Stimulated activated CD8-positive, alpha-beta memory T cell treated with anti-CD3 and anti-CD28 coated beads, Interleukin-7, amount 100 ng/mL, for 24 hours (primary cell): ENCODE data around the gene SLC17A2.
"Not testable (repeated sequence)": the region's sequence is repeated elsewhere in the genome, so short reads cannot be mapped to it uniquely, and the experiment has no call there.

Experiments
- DNase-seq: peaks from one replicate; pipeline ENCODE4 v3.0.0-alpha.2; 2020; ENCODE audit warnings: low read depth

SLC17A2 gene

DNA sequence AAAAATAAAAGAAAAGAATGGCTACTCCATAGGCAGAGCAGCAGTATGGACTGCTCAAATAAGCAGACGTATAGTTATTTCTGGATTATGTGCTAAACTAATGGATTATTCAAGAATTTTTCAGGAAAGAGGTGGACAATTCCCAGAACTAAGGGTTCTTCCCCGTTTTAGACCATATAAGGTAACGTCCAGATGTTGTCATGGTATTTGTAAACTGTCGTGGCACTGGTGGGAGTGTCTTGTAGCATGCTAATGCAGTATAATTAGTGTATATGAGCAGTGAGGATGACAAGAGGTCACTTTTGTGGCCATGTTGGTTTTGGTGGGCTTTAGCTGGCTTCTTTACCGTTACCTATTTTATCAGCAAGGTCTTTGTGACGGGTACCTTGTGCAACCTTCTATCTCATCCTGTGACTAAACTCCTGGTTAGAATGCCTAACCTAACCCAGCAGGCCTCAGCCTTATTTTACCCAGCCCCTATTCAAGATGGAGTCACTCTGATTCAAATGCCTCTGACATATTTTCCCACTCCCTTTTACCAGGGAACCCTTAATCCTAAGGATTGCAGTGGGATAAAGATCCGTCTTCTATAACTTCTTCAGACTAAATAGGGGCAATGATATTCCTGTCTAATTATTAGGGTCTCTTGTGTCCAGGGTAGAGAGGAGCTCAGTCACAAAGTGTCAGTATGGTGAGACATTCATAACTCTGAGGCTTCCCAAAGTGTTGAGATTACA, 21.0 kb upstream of the SLC17A2 start:
- DNase-seq: no peak

DNA sequence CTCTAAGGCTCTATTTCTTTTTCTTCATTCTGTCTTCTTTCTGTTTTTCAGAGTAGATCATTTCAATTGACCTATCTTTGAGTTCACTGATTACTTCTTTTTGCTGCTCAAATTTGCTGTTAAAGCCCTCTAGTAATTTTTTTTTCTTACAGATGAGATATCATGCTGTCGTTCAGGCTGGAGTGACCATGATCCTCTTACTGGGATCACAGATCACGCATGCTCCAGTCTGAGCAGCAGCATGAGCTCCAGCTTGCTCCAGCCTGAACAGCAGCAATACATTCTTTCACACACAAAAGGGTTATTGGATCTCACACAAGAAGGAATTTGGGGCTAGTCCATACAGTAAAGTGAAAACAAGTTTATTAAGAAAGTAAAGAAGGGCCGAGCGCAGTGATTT, 19.8 kb upstream of the SLC17A2 start:
- no peak for DNase-seq

DNA sequence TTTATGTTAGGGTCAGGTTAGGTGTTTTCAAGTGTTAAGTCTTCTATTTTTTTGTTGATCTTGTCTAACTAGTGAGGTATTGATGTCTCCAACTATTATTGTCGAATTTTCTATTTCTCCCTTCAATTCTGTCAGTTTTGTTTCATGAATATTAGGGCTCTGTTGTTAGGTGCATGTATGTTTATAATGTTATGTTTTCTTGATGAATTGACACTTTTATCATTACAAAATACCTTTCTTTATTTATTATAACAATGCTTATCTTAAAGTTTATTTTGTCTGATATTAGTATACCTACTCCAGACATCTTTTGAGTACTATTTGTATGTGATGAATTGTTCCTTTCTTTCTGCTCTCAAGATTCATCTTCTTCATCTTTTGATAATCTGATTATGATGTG, 19.2 kb upstream of the SLC17A2 start:
- no peak for DNase-seq

DNA sequence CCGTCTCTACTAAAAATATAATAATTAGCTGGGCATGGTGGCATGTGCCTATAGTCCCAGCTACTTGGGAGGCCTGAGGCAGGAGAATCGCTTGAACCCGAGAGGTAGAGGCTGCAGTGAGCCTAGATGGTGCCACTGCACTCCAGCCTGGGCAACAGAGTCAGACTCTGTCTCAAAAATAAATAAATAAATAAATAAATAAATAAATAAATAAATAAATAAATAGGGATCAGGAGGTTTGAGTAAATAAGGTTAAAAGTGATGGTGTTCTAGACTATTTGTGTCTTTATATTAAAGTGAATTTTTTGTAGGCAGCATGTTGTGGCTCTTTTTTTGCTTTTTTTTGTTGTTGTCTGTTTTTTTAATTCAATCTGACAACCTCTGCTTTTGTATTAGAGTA, 17.0 kb upstream of the SLC17A2 start:
- not testable (repeated sequence) for DNase-seq

DNA sequence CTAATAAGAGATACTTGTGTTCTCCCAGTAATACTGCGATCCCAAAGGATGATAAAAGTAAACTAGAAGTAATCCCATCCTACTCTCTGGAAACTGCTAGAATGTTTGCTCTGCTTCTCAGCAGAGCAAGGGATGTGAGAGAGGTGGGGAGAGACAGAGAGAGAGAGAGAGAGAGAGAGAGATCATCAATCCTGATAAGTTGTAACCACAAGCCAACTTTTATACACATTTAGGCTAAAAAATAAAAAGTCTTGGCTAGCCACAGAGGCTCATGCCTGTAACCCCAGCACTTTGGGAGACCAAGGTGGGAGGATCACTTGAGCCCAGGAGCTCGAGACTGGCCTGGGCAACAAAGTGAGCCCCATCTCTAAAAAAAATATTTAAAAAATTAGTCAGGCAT, 16.1 kb upstream of the SLC17A2 start:
- DNase-seq: no peak

DNA sequence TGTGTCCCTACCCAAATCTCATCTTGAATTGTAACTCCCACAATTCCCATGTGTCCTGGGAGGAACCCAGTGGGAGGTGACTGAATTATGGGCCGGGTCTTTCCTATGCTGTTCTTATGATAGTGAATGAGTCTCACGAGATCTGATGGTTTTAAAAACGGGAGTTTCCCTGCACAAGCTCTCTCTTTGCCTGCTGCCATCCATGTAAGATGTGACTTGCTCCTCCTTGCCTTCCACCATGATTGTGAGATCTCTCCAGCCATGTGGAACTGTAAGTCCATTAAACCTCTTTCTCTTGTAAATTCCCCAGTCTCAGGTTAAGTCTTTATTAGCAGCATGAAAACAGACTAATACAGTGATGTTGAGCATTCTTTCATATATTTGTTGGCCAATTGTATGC, 15.2 kb upstream of the SLC17A2 start:
- DNase-seq: not testable (repeated sequence)

DNA sequence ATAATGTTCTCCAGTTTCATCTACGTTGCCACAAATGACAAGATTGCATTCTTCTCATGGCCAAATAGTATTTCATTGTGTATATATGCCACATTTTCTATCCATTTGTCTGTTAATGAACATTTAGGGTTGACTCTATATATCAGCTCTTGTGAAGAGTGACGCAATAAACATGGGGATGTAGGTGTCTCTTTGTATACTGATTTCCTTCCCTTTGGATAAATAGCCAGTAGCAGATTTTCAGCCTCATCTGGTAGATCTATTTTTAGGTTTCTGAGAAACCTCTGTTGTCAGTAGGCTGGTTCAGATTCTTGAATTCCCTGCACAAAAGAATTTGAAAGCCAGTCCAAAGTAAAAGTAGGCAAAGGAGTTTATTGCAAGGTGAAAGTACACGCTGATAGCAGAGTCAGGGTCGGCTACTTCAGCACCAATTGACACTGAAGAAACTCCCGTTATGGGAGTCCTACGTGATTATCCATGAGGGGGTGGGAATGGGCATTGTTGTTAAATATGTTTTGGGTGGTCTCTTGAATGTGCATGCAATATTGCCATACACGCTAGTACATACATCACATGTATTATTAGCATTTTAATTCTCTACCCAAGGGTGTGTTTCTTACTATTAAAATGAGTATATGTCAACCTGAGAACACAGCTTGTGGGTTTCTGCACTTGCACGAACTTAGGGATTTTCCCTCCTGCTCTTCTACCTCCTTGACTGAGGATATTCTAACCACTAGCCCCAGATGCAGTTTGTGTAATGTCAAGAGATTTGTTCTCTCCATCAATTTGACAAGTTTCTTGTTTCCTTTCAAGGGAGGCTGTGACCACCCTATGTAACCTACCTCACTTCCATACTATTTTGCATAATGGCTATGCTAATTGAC, 14.4 kb upstream of the SLC17A2 start:
- no peak for DNase-seq

DNA sequence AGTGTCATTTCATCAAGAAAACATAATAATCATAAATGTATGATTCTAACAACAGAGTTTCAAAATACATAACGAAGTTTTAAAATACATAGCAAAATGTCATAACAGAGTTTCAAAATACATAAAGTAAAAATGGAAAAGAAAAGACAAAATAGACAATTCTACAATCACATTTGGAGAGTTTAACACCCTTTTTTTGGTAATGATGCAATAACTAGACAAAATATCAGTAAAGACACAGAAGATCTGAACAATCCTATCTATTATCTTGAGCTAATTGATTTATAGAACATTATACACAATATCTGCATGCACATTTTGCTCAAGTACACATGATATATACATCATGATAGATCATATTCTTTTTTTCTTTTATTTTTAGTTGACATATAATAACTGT, 13.4 kb upstream of the SLC17A2 start:
- no peak for DNase-seq

DNA sequence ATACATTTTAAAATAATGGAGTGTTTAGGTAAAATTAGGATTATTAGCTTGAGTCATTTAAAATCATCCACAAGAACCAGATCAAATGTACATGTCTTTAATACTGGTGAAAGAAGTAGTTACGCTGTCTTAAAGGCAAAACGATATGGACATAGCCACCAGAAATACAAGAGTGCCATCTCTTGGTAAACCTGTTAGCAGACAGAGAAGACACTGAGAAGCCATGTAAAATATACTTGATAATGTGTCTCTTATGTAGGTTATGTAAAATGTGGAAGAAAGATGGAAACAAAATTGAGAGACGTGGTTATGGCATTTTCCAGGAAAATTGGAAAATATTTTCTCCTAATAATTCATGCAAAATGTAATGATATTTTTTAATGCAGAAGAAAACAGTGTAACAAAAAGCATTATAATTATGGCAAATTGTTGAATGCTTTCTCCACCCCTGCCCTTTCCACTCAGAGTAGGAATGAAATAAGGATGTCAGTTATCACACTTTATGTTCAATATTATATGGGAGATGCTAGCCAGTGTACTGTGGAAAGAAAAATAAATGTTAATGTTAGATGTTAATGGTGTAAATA, 12.2 kb upstream of the SLC17A2 start:
- no peak for DNase-seq

DNA sequence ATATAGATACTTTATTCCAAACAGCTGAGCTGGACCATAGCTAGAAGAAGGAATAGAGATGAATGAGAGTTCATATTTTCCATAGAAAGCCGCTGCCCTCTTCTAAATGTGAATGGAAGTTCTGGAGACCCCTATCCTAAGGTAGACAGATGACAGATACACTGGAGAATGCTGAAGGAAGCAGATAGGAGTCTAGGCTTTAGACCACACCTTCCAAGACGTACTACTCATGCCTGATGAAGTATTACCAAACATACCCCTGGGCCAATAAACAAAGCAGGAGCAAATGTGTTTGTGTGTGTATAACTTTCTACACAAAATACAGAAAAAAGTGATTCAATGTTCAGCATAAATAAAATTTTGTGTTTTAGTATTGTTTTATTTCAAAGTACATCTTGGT, 9.1 kb upstream of the SLC17A2 start:
- DNase-seq: no peak

DNA sequence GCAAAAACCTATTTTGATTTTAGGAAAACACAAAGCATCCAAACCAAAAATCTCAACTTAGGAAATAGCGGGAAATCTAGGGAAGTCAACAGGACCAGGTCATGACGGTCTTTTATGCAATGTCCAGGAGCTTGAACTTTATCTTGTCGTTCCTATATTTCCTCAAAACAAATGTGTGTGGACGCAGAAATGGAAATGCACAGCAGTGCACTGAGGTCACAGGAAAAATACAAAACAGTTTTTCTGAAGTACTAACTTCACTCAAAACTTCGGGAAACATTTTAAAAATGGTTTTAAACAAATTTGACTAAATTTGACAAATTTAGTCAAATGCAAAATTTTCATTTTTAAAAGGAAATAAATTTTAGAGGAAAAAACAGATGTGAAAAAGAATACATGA, 5.5 kb upstream of the SLC17A2 start:
- DNase-seq: no peak

DNA sequence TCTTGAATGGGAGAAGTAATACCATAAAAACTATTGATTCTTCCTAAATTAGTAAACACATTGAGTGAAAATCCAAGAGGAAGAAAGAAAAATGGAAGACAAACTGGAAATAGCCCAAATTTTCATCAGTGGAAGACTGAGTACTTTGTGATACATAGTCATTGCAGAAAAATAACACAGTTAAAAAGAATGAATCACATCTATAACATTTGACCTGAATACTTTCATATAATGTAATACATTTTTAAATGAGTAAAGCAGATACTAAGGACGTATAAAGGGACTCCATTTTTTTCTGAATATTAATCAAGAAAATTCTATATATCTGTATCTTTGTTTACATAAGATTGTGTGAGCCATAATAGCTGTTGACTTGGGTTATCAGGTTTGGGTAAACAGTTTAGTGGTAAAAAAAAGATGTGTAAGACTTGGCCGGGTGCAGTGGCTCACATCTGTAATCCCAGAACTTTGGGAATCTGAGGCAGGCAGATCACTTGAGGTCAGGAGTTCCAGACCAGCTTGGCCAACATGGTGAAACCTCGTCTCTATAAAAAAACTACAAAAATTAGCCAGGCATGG, 4.3 kb upstream of the SLC17A2 start:
- DNase-seq: no peak

DNA sequence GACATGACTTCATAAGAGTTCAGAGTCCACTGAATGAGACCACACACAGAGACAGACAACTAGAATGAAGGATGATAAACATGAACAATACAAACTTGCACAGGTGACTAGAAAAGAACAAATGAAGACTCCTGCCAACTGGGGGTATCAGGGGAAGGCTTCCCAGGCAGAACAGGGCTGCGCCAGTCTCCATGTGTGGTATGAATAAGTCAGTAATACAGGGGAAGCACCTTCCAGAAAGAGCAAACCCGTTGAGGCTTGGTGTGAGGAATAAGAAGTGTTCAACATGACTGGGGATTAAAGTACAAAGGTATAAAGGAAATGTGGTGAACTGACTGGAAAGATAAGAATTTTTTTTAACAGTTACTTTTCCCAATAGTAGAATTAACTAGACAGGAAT, 3.7 kb upstream of the SLC17A2 start:
- no peak for DNase-seq

DNA sequence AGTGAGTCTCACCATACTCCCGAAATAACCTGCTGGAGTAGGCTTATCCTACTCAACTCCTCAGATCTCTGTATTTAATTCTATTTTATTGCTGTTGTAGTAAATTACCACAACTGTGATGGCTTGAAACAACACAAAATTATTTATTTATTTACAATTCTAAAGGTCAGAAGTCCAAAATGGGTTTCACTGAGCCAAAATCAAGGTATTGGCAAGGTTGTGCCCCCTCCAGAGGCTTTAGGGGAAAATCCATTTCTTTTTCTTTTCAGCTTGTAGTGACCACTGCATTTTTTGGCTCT, 869 bp upstream of the SLC17A2 start:
- DNase-seq: no peak

DNA sequence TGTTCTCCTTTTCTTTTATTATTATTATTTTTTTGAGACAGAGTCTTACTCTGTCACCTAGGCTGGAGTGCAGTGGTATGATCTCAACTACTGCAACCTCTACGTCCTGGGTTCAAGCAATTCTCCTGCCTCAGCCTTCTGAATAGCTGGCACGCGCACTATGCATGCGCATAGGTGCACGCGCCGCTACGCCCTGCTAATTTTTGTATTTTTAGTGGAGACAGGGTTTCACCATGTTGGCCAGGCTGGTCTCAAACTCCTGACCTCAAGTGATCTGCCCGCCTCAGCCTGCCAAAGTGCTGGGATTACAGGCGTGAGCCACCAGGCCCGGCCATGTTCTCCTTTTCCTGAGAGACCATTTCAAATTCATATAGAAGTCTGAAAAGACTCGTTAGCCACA, 706 bp downstream of the SLC17A2 start:
- not testable (repeated sequence) for DNase-seq

DNA sequence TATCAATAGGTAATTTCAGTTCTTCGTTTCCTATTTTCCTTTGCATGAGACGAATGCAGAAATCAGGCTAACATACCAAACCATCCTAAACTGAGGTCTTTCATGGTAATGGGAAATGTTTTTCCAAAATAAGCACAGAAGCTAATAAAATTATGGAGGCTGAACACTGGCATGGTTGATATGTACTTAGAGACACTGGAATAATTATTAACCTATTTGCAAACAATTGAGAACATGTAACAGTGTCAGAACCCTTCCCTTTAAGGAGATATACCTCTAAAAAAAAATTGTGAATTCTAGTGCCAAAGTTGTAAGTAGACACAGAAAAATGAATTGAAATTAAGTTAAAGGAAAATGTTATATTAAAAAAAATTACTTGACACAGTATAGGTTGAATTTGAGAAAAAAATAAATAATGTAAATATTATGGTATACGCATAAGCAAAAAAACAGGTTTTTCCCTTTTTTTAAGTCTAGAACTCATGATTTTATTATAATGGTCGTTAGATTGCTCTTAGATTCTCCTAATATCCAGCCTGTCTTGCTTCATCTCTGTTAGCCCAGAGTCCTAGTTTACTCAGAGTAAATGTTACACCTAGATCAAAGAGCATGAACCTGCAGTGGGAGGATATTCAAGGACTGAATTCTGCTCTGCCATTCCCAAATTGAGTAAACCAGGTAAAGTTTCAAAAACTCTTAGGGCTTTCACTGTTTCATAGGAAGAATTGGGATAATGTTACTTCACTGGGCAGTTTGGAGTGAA, 1.7 kb downstream of the SLC17A2 start:
- no peak for DNase-seq

DNA sequence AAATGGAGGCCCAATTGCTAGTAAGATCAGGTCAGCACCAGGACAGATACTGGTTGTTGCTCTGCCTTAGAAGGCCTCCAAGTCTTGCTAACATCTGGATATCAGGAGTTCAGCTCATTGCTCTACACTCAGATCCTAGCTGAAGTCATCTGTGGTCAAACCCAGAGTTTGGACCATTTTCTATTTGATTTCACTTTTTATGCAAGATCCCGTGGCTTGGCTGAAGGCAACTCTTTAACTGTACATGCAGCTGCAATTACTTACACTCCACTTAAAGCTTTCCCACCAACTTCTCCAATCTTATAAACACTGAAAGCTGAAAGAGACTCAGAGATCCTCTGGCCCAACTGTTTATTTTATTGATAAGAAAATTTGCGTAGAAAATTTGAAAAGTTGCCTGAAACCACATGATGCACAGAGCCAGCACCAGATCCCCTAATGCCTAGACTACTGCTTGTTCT, 2.7 kb downstream of the SLC17A2 start:
- DNase-seq: no peak

DNA sequence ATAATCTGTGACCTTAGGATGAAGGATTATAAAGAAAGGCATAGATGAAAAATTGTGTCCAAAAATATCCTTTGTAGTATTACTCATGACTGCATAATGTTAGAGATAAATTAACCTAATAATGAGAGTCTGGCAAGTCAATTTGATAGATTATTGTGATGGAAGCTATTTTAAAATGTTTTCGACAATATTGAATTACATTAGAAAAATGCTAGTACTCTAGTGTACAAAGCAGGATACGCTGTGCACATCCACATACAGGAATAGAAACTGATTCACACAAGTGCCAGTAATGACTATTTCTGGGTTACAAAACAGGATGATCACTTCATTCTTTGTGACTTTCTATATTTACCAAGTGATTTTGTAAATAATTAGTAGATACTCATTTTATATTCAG, 3.3 kb downstream of the SLC17A2 start:
- DNase-seq: no peak

DNA sequence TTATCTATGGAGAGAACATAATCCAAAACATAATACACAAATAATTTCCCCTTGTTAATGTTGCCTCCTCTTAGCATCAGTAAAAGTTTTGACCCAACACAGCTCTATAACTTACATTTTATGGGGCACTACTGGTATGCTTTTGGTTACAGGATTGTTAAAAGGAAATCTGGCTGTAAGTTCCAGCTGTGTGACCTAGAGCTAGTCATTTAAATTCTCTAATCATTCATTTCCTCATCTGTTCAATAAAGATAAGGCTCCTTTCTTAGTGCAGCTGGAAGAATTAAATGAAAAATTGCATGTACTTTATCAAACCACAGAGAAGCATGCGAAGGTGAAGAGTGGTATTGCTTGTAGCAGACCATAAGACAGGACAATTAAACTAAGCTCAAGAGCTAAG, 4.6 kb downstream of the SLC17A2 start:
- DNase-seq: no peak

DNA sequence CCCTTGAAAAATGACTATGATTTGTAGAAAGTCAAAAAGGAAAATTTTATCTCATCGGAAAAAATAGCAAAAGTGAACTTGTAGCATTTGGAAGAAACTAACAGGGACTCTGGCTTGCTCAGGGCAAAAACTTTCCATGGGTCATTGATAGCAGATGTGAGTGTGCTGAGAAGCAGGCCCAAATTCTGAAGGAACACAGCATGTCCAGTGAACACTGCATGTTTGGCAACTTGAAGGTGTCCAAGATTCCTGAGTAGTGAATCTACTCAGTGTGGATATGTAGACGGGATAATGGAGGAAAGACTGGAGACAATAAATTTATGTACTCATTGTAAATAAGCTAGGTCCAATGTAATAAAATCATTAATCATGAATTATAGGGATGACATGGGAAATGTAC, 8.2 kb downstream of the SLC17A2 start:
- no peak for DNase-seq

DNA sequence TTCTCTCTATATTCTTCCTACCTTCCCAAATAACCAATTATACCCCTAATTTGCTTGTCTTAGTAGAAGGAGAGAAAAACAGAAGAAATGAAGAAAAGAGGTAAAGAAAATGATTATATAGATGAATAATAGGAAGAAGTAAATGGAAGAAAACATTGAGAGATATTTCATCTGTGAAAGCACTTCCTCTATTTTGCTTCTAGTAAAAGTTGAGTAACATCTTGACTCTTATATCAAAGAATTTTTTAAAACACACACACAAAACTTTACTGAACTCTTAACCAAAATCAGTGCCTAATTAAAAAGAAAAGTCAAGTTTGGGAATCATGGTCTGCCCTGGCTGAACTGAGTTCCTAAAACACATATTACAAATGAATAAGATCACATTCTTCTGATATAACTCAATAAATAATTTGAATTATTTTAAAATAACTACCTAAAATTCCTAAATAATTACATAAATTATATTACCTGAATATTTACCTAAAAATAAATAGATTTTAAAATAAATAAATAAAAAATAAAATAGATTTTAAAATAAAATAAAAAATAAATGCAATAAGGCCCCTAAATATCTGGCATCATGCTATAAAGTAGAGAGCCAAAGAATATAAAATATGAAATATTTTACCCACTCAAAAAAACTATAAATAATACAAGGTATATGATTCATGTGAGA, 8.8 kb downstream of the SLC17A2 start:
- DNase-seq: no peak

DNA sequence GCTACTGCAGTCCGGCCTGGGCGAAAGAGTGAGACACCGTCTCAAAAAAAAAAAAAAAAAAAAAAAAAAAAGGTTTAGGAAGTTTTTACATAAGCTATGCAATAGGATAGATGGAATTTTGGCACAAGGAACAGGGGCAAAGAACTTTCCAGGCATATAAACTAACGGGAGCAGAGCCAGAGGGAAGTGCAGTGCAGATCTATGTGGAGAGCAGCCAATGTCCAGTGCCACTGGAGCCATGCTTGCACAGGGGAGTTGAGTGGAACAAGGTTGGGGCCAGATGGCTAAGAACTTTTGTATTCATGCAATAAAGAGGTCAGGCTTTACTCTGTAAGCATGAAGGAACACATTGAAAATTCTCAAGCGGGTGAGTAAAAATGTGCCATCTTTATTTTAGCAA, 10.8 kb downstream of the SLC17A2 start:
- no peak for DNase-seq
